Omental fat pad (tissue), 4 donors: ENCODE results near the gene CBLL2. TPM values are rescaled to one million over a fixed set of nuclear protein-coding genes. Genes with fewer than 3 reads are reported as not detected.

Experiments used
- ATAC-seq: fragments of 150-250 bp; one replicate; pipeline ENCODE4 v1.9.1; 2016; ENCODE audit warnings: mild to moderate bottlenecking, moderate library complexity; ENCODE audit not compliant: low FRiP score
- DNase-seq: peaks from one replicate; pipeline ENCODE4 v3.0.0-alpha.2; 2019; ENCODE audit warnings: low spot score
- CTCF ChIP-seq, 3 donors: fragments of 450-650 bp; IDR thresholded peaks; one replicate each; pipeline ENCODE4 v1.5.1; 2016 to 2017; ENCODE audit warnings: antibody characterized with exemption in 3 of 3, mild to moderate bottlenecking in 3 of 3, moderate library complexity in 2 of 3
- total RNA-seq, 4 donors: library from RNA; depleted of rRNA; stranded (reverse); fragments of >200 nt; gene quantifications; one replicate each; pipeline ENCODE4 v1.1.0, GENCODE V29; 2016

The CBLL2 gene
- not detected for total RNA-seq

- ATAC-seq (no peak), DNase-seq (no peak)
- no peak for TF ChIP-seq CTCF (IDR thresholded peaks at IDR 0.05)
Measured at GRCh38 chrX:22272613-22273012, at the start of gene CBLL2. TSS of gene CBLL2 (plus strand) at chrX:22272913. CDS start at chrX:22272992, 79 bp downstream.

GRCh38 chrX:22234380-22234779, 38.3 kb upstream of the CBLL2 start:
- TF ChIP-seq CTCF (IDR thresholded peaks at IDR 0.05) = no peak
- ATAC-seq (no peak), DNase-seq (no peak)

GRCh38 chrX:22237479-22237878, 35.2 kb upstream of the CBLL2 start:
- no peak for ATAC-seq
- no peak for DNase-seq
- no peak for TF ChIP-seq CTCF (IDR thresholded peaks at IDR 0.05)

GRCh38 chrX:22246620-22247019, 26.1 kb upstream of the CBLL2 start:
- TF ChIP-seq CTCF (IDR thresholded peaks at IDR 0.05) = no peak
- DNase-seq (no peak), ATAC-seq (no peak)

GRCh38 chrX:22247169-22247568, 25.5 kb upstream of the CBLL2 start:
- TF ChIP-seq CTCF (IDR thresholded peaks at IDR 0.05) = no peak
- ATAC-seq (no peak), DNase-seq (no peak)

- ATAC-seq (no peak), DNase-seq (no peak)
- TF ChIP-seq CTCF (IDR thresholded peaks at IDR 0.05) = no peak
Measured at GRCh38 chrX:22248401-22248800, 24.3 kb upstream of the CBLL2 start.

GRCh38 chrX:22249371-22249770, 23.3 kb upstream of the CBLL2 start:
- DNase-seq (no peak), ATAC-seq (no peak)
- TF ChIP-seq CTCF (IDR thresholded peaks at IDR 0.05) = no peak
